Neural progenitor cell (in vitro differentiated cells): ENCODE results near the gene FARP1. TPM values are rescaled to one million over a fixed set of nuclear protein-coding genes. Genes with fewer than 3 reads are reported as not detected.

Experiments used
- DNase-seq: peaks from one replicate; pipeline ENCODE4 v3.0.0-alpha.2; 2016; ENCODE audit warnings: low spot score
- H2AFZ ChIP-seq: fragments of 200-600 bp; sonication (generic); replicated peaks from 2 replicates; pipeline ENCODE4 v1.6.1; 2016; ENCODE audit warnings: antibody characterized with exemption
- H3F3A ChIP-seq: fragments of 200-600 bp; sonication (generic); 2 replicates; pipeline ENCODE4 v1.6.1; 2016; ENCODE audit warnings: antibody characterized with exemption, low read depth
- H3K27ac ChIP-seq: fragments of 200-600 bp; sonication (generic); 2 replicates; pipeline ENCODE4 v1.5.1; 2016; ENCODE audit warnings: mild to moderate bottlenecking
- H3K27me3 ChIP-seq: fragments of 200-600 bp; sonication (generic); 2 replicates; pipeline ENCODE4 v1.6.1; 2016; ENCODE audit warnings: mild to moderate bottlenecking, moderate library complexity
- H3K36me3 ChIP-seq: fragments of 200-600 bp; sonication (generic); 2 replicates; pipeline ENCODE4 v1.5.1; 2016
- H3K4me1 ChIP-seq: fragments of 200-600 bp; sonication (generic); 2 replicates; pipeline ENCODE4 v1.6.1; 2016; ENCODE audit warnings: mixed run types
- H3K4me2 ChIP-seq: fragments of 200-600 bp; sonication (generic); 2 replicates; pipeline ENCODE4 v1.6.1; 2016
- H3K4me3 ChIP-seq: fragments of 200-600 bp; sonication (generic); 2 replicates; pipeline ENCODE4 v1.5.1; 2016
- H3K79me2 ChIP-seq: fragments of 200-600 bp; sonication (generic); 2 replicates; pipeline ENCODE4 v1.6.1; 2016; ENCODE audit warnings: low read depth
- H3K9ac ChIP-seq: fragments of 200-600 bp; sonication (generic); 2 replicates; pipeline ENCODE4 v1.6.1; 2016
- H3K9me3 ChIP-seq: fragments of 200-600 bp; sonication (generic); 2 replicates; pipeline ENCODE4 v1.5.1; 2016; ENCODE audit warnings: low read depth
- H4K20me1 ChIP-seq: fragments of 200-600 bp; sonication (generic); 2 replicates; pipeline ENCODE4 v1.6.1; 2016; ENCODE audit warnings: low read depth
- H3K27ac Mint-ChIP-seq: 3 replicates; pipeline ENCODE4 v1.8.0; 2021; ENCODE audit warnings: mixed read lengths
- H3K27me3 Mint-ChIP-seq: 2 replicates; pipeline ENCODE4 v1.8.0; 2022; ENCODE audit warnings: low read depth, mild to moderate bottlenecking, inconsistent platforms, moderate library complexity, mixed read lengths; ENCODE audit not compliant: insufficient read depth
- H3K36me3 Mint-ChIP-seq: 3 replicates; pipeline ENCODE4 v1.8.0; 2021; ENCODE audit warnings: mixed read lengths
- H3K4me1 Mint-ChIP-seq: 3 replicates; pipeline ENCODE4 v1.8.0; 2021; ENCODE audit warnings: mixed read lengths
- H3K4me3 Mint-ChIP-seq: 3 replicates; pipeline ENCODE4 v1.8.0; 2021; ENCODE audit warnings: mild to moderate bottlenecking, moderate library complexity, mixed read lengths
- H3K9me3 Mint-ChIP-seq: 3 replicates; pipeline ENCODE4 v1.8.0; 2020; ENCODE audit warnings: mixed read lengths
- CTCF ChIP-seq: fragments of 200-600 bp; sonication (generic); IDR thresholded peaks from 2 replicates; pipeline ENCODE4 v1.5.1; 2017; ENCODE audit warnings: antibody characterized with exemption, mild to moderate bottlenecking
- EZH2 ChIP-seq: fragments of 200-600 bp; sonication (generic); IDR thresholded peaks from 2 replicates; pipeline ENCODE4 v1.6.1; 2017; ENCODE audit warnings: antibody characterized with exemption, mild to moderate bottlenecking, moderate library complexity
- EZH2phosphoT487 ChIP-seq: fragments of 200-600 bp; sonication (generic); IDR thresholded peaks from 2 replicates; pipeline ENCODE4 v1.6.1; 2017; ENCODE audit warnings: antibody characterized with exemption
- total RNA-seq: library from RNA; depleted of rRNA; stranded (reverse); fragments of >200 nt; gene quantifications from 2 replicates; pipeline ENCODE4 v1.2.3, GENCODE V29; 2015; ENCODE audit warnings: low replicate concordance

Gene FARP1
- total RNA-seq, 1 donor from 2014 or later = 78.0 TPM

DNA sequence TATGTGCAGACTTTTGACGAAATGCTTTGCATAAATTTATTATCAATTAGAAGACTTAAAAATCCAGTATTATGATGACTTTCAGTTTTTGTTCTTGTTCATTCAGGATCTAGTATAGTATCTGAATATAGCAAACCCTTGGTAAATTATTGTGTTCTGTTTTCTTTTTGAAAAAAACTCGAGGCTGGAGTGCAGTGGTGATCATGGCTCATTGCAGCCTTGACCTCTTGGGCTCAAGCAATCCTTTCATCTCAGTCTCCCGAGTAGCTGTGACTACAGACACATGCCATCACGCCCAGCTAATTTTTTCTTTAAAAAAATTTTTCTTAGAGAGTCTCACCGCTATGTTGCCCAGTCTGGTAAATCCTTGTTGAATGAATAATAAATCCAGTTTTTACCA is 4.6 kb downstream of the FARP1 start:
- Mint-ChIP-seq H3K27ac (peak overlapping the region; percentile 28), H3K36me3 (peaks cover 23% of the 10 kb centered on the region), H3K4me1 (peaks cover 52% of the 10 kb centered on the region), H3K27me3 (peaks cover 2% of the 10 kb centered on the region), H3K4me3 (no peak overlapping the region), H3K9me3 (no peaks in the 10 kb centered on the region)
- H2AFZ ChIP-seq = no peak overlapping the region
- no peaks in the 10 kb centered on the region for H3K9me3 ChIP-seq
- no peaks in the 10 kb centered on the region for H3K36me3 ChIP-seq
- no peak overlapping the region for H3K4me2 ChIP-seq
- H3K27ac ChIP-seq = no peak overlapping the region
- H4K20me1 ChIP-seq = peaks cover 76% of the 10 kb centered on the region
- H3K9ac ChIP-seq = no peak overlapping the region
- peaks cover 36% of the 10 kb centered on the region for H3K4me1 ChIP-seq
- H3K27me3 ChIP-seq = peaks cover 1% of the 10 kb centered on the region
- H3F3A ChIP-seq = peaks cover 48% of the 10 kb centered on the region
- TF ChIP-seq EZH2 (no peak), EZH2phosphoT487 (no peak), CTCF (no peak)
- H3K79me2 ChIP-seq = peaks cover 89% of the 10 kb centered on the region
- no peak overlapping the region for H3K4me3 ChIP-seq
- no peak for DNase-seq

DNA sequence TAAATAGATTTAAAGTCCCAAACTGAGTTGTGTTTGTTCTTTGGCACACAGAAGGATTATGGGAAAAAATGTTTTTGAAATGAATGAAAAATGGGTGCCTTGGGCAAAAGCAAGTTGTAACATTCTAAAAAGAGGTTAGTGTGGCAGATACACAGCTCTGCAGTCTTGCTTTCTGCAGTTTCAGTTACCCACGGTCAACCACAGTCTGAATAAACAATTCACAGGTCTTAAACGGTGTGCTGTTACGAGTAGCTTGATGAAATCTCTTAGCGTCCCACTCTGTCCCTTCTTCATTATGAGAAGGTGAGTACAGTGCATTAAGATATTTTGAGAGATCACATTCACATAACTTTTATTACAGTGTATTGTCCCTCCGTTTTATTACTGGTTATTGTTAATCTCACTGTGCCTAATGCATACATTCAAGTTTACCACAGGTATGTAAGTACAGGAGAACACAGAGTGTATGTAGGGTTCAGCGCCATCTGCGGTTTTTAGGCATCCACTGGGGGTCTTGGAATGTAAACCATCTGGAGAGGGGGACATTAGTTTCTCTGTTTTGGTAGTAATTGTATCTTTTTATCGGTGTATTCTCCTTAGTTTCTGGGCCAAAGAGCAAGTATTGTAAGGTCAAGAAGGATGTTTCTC is 8.1 kb downstream of the FARP1 start:
- Mint-ChIP-seq H3K9me3 (no peaks in the 10 kb centered on the region), H3K27ac (no peak overlapping the region), H3K27me3 (no peaks in the 10 kb centered on the region), H3K4me3 (no peak overlapping the region), H3K36me3 (peaks cover 32% of the 10 kb centered on the region), H3K4me1 (peaks cover 35% of the 10 kb centered on the region)
- Histone ChIP-seq H3K9ac (no peak overlapping the region), H3K27ac (no peak overlapping the region), H3K36me3 (no peaks in the 10 kb centered on the region), H3K4me1 (peaks cover 19% of the 10 kb centered on the region), H3K79me2 (peaks cover 95% of the 10 kb centered on the region), H4K20me1 (peaks cover 72% of the 10 kb centered on the region), H2AFZ (no peak overlapping the region), H3K9me3 (no peaks in the 10 kb centered on the region), H3K4me2 (no peak overlapping the region), H3F3A (peaks cover 37% of the 10 kb centered on the region), H3K27me3 (no peaks in the 10 kb centered on the region), H3K4me3 (no peak overlapping the region)
- TF ChIP-seq EZH2phosphoT487 = no peak
- no peak for TF ChIP-seq CTCF
- TF ChIP-seq EZH2 = no peak
- DNase-seq = no peak

DNA sequence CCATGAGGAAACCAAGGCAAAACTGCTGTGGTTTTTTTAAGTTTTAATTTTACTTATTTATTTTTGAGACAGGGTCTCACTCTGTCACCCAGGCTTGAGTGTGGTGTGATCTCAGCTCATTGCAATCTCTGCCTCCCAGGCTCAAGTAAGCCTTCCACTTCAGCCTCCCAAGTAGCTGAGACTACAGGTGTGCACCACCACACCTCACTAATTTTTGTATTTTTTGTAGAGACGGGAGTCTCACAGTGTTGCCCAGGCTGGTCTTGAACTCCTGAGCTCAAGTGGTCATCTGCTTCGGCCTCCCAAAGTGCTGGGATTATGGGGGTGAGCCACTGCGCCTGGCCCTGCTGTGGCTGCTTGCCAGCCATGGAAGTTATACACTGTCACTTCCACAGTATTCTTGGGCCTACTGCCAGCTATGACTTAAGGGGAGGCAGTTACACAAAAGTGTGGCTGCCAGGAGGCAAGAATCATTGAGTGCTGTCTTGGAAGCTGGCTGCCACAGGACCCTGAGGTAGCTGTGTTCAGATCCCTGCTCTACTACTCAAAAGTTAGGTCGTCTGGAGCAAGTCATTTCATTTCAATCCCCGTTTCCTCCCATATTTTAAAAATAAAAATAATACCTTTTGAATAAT is 12.7 kb downstream of the FARP1 start:
- H3K27ac Mint-ChIP-seq = no peak overlapping the region
- H3K79me2 ChIP-seq = peaks cover 96% of the 10 kb centered on the region
- H3K4me1 Mint-ChIP-seq = peaks cover 18% of the 10 kb centered on the region
- peaks cover 3% of the 10 kb centered on the region for H3K9me3 Mint-ChIP-seq
- H3K36me3 Mint-ChIP-seq = peaks cover 18% of the 10 kb centered on the region
- no peak overlapping the region for H3K4me3 ChIP-seq
- peaks cover 68% of the 10 kb centered on the region for H4K20me1 ChIP-seq
- no peak overlapping the region for H3K4me3 Mint-ChIP-seq
- H2AFZ ChIP-seq = no peak overlapping the region
- no peak for DNase-seq
- no peaks in the 10 kb centered on the region for H3K4me1 ChIP-seq
- no peaks in the 10 kb centered on the region for H3K36me3 ChIP-seq
- no peak overlapping the region for H3K4me2 ChIP-seq
- peaks cover 20% of the 10 kb centered on the region for H3F3A ChIP-seq
- H3K27me3 ChIP-seq = no peaks in the 10 kb centered on the region
- no peak overlapping the region for H3K9ac ChIP-seq
- no peak overlapping the region for H3K27ac ChIP-seq
- no peak for TF ChIP-seq CTCF
- no peak for TF ChIP-seq EZH2phosphoT487
- TF ChIP-seq EZH2 = no peak
- H3K27me3 Mint-ChIP-seq = no peaks in the 10 kb centered on the region
- H3K9me3 ChIP-seq = no peaks in the 10 kb centered on the region
